K562 (cell line): ENCODE data around the gene WFDC1. TPM values are rescaled to one million over a fixed set of nuclear protein-coding genes. Genes with fewer than 3 reads are reported as not detected.

Experiments used
- ATAC-seq: fragments of 200-7000 bp; cut with Tn5 transposase; 3 replicates; pipeline ENCODE4 v1.9.1; 2020; ENCODE audit warnings: moderate library complexity
- BruUV-seq: library from RNA; stranded (reverse); fragments of 400-500 nt; replicated peaks from 2 replicates; lab custom pipeline; 2021; lab: Mats Ljungman, UMichigan
- CTCF ChIA-PET: fragments of 300-600 bp; formaldehyde crosslinking; extraction: SDS; loops from one replicate; lab custom pipeline; 2021; ENCODE audit warnings: low intra/inter-chr PET ratio; lab: Yijun Ruan, JAX
- POLR2A ChIA-PET: fragments of 300-600, 350-650 bp; sonication (Branson Sonifier 250); formaldehyde crosslinking; extraction: SDS; loops from one replicate; lab custom pipeline; 2021; ENCODE audit warnings: antibody characterized with exemption, inconsistent platforms; lab: Yijun Ruan, JAX
- DNase-seq, 4 experiments: peaks; one replicate each; pipeline versions ENCODE4 v3.0.0 to v3.0.0-alpha.2; 2011 to 2018; ENCODE audit warnings: low spot score in 3 of 4, mixed read lengths in 3 of 4; ENCODE audit errors: extremely low read depth in 1 of 4
- FAIRE-seq: peaks from 2 replicates; lab custom pipeline; 2011; peaks lifted over from hg19 to GRCh38; lab: Jason Lieb, UNC
- H2AFZ ChIP-seq: 2 replicates; pipeline ENCODE4 v1.6.0; 2011; ENCODE audit warnings: low read depth, low read length, control low read depth, inconsistent platforms
- H3K27ac ChIP-seq: fragments of 200-600 bp; 3 replicates; pipeline ENCODE4 v1.8.0; 2011; ENCODE audit warnings: low read depth, mild to moderate bottlenecking, control low read depth, inconsistent platforms, low read length, moderate library complexity, mixed read lengths; ENCODE audit errors: extremely low read depth
- H3K27me3 ChIP-seq, 2 experiments: fragments of 300-600 bp in 1 of 2; 2 replicates in 1 of 2; 3 replicates in 1 of 2; pipeline versions ENCODE4 v1.6.0 to v1.8.0; 2011; ENCODE audit warnings: inconsistent platforms in 2 of 2, low read length in 2 of 2, mild to moderate bottlenecking in 1 of 2, mixed read lengths in 1 of 2, moderate library complexity in 1 of 2; ENCODE audit not compliant: control insufficient read depth in 2 of 2, insufficient read depth in 2 of 2
- H3K36me3 ChIP-seq: fragments of 300-600 bp; 3 replicates; pipeline ENCODE4 v1.8.0; 2011; ENCODE audit warnings: mild to moderate bottlenecking, low read length, inconsistent platforms; ENCODE audit not compliant: control insufficient read depth, insufficient read depth
- H3K4me1 ChIP-seq, 2 experiments: fragments of 200-600 bp in 1 of 2; replicated peaks in 1 of 2; 2 replicates in 1 of 2; 3 replicates in 1 of 2; pipeline versions ENCODE4 v1.5.1 to v1.8.0; 2011; ENCODE audit warnings: inconsistent platforms in 2 of 2, low read length in 2 of 2, mild to moderate bottlenecking in 1 of 2, mixed read lengths in 1 of 2, moderate library complexity in 1 of 2; ENCODE audit not compliant: control insufficient read depth in 2 of 2, insufficient read depth in 2 of 2
- H3K4me2 ChIP-seq: 2 replicates; pipeline ENCODE4 v1.6.1; 2011; ENCODE audit warnings: low read length, control low read depth, inconsistent platforms, mixed read lengths; ENCODE audit not compliant: insufficient read depth
- H3K4me3 ChIP-seq: fragments of 200-600 bp; sonication (generic), shearing (Covaris generic); 2 replicates; pipeline ENCODE4 v1.5.1; 2016; ENCODE audit warnings: control low read depth, inconsistent platforms
- H3K79me2 ChIP-seq: fragments of 200-600 bp; 3 replicates; pipeline ENCODE4 v1.8.0; 2011; ENCODE audit warnings: low read length, inconsistent platforms; ENCODE audit not compliant: control insufficient read depth, insufficient read depth
- H3K9ac ChIP-seq, 2 experiments: 2 replicates each; pipeline versions ENCODE4 v1.6.0 to v1.6.1; 2011; ENCODE audit warnings: low read depth in 2 of 2, low read length in 2 of 2, control low read depth in 1 of 2, inconsistent platforms in 1 of 2, mild to moderate bottlenecking in 1 of 2, mixed read lengths in 1 of 2; ENCODE audit not compliant: insufficient read depth in 1 of 2
- H3K9me1 ChIP-seq: one replicate; pipeline ENCODE4 v1.6.0; 2011; ENCODE audit warnings: inconsistent platforms, mild to moderate bottlenecking, low read length, moderate library complexity; ENCODE audit not compliant: control insufficient read depth, insufficient read depth
- H3K9me3 ChIP-seq: replicated peaks from 2 replicates; pipeline ENCODE4 v1.5.1; 2011; ENCODE audit warnings: low read depth, low read length, inconsistent platforms; ENCODE audit not compliant: control insufficient read depth, insufficient read depth
- H4K20me1 ChIP-seq: replicated peaks from 2 replicates; pipeline ENCODE4 v1.6.1; 2011; ENCODE audit warnings: low read length, inconsistent platforms, mixed read lengths; ENCODE audit not compliant: control insufficient read depth, insufficient read depth
- ESRRB ChIP-seq: fragments of 250-450 bp; sonication (Bioruptor Pico); IDR thresholded peaks from 2 replicates; pipeline ENCODE4 v1.5.0; 2020; ENCODE audit warnings: mild to moderate bottlenecking, moderate library complexity, borderline replicate concordance
- FOXJ2 ChIP-seq: fragments of 200-800 bp; sonication (Bioruptor generic); IDR thresholded peaks from 2 replicates; pipeline ENCODE4 v1.6.1; 2016; ENCODE audit warnings: missing genetic modification characterization, missing compliant biosample characterization
- MCM7 ChIP-seq, 2 experiments: fragments of 450-650 bp; IDR thresholded peaks; 2 replicates each; pipeline ENCODE4 v1.6.1; 2016 to 2018
- RCOR1 ChIP-seq, 2 experiments: IDR thresholded peaks; 2 replicates each; pipeline ENCODE4 v1.6.1; 2012; ENCODE audit warnings: low read depth in 2 of 2, low read length in 2 of 2, borderline replicate concordance in 1 of 2, improper control_type of control experiment in 1 of 2
- ZFPM2 ChIP-seq: fragments of 250-450 bp; sonication (Bioruptor Pico); IDR thresholded peaks from 2 replicates; pipeline ENCODE4 v1.5.1; 2022; ENCODE audit warnings: mild to moderate bottlenecking
- ZNF146 ChIP-seq: IDR thresholded peaks from one replicate; pipeline ENCODE4 v1.6.1; 2018; ENCODE audit warnings: missing compliant biosample characterization; ENCODE audit not compliant: unreplicated experiment
- ZNF175 ChIP-seq: fragments of 200-800 bp; sonication (Bioruptor generic); IDR thresholded peaks from 2 replicates; pipeline ENCODE4 v1.6.1; 2016; ENCODE audit warnings: low read depth, mild to moderate bottlenecking, missing genetic modification characterization, missing compliant biosample characterization
- ZNF184 ChIP-seq: sonication (generic); formaldehyde crosslinking; IDR thresholded peaks from 2 replicates; pipeline ENCODE4 v1.5.0; 2020; ENCODE audit warnings: missing genetic modification reagents
- ZNF444 ChIP-seq: fragments of 250-450 bp; sonication (Bioruptor Pico); IDR thresholded peaks from 2 replicates; pipeline ENCODE4 v1.4.0; 2020; ENCODE audit warnings: mild to moderate bottlenecking, moderate library complexity
- ZNF589 ChIP-seq: fragments of 200-800 bp; sonication (Bioruptor generic); IDR thresholded peaks from 2 replicates; pipeline ENCODE4 v1.6.1; 2016; ENCODE audit warnings: low read depth, missing genetic modification characterization, missing compliant biosample characterization
- WGBS: fragments of 100-300 bp; shearing (Covaris generic); methylation state at CpG from one replicate; pipeline ENCODE4 v1.1.6; 2016; ENCODE audit warnings: low coverage, mixed read lengths; ENCODE audit not compliant: insufficient coverage; ENCODE audit errors: missing lambda C conversion rate; 5-methylcytosine and 5-hydroxymethylcytosine counted together
- in situ Hi-C: fragments of 300-500 bp; cut with MboI; formaldehyde crosslinking; loops from 4 replicates; pipeline ENCODE4 v1.15.0; 2018; ENCODE audit warnings: inconsistent platforms, mixed read lengths
- intact Hi-C: fragments of 100-400 bp; cut with micrococcal nuclease; formaldehyde crosslinking; loops from 2 replicates; pipeline ENCODE4 v1.14.2; 2022
- polyA plus RNA-seq, 8 experiments: library from polyadenylated mRNA; depleted of rRNA in 4 of 8; stranded (reverse) in 5 of 8; unstranded in 3 of 8; fragments of >200 nt; fragmentation: Nextera tagmentation in 2 of 8; fragmentation: Illumina TruSeq in 1 of 8; extraction: Ambion mirVana in 2 of 8; extraction: Trizol in 1 of 8; gene quantifications; 2 replicates each; pipeline versions ENCODE4 v1.2.1 to v1.2.3, GENCODE V29; 2011 to 2014; ENCODE audit warnings: inconsistent platforms in 1 of 8, missing spikeins in 1 of 8
- total RNA-seq, 7 experiments: library from RNA; depleted of rRNA in 6 of 7; stranded (reverse); fragments of >200 nt in 6 of 7; fragmentation: Illumina TruSeq in 2 of 7; extraction: Trizol in 2 of 7; gene quantifications; 2 replicates each; pipeline versions ENCODE4 v1.2.1 to v1.2.3, GENCODE V29; 2011 to 2021; ENCODE audit warnings: low replicate concordance in 1 of 7
- TF ChIP-seq, protein P1 (sequence below): sonication (generic); formaldehyde crosslinking; IDR thresholded peaks from 2 replicates; pipeline ENCODE4 v1.8.1; 2023; ENCODE audit warnings: mild to moderate bottlenecking, missing genetic modification reagents, moderate library complexity
- TF ChIP-seq, protein P2 (sequence below): IDR thresholded peaks from 3 replicates; pipeline ENCODE4 v1.6.1; 2011; ENCODE audit warnings: borderline replicate concordance, mild to moderate bottlenecking; ENCODE audit not compliant: insufficient read length, insufficient read depth
- TF ChIP-seq, protein P3 (sequence below): sonication (generic); formaldehyde crosslinking; IDR thresholded peaks from 2 replicates; pipeline ENCODE4 v1.8.1; 2023; ENCODE audit warnings: mild to moderate bottlenecking, missing genetic modification reagents

Gene WFDC1
- total and polyA plus RNA-seq, 9 of the 15 experiments (the other 6 are each of a cell fraction or from before 2014, with no cell fraction given): not detected

DNA sequence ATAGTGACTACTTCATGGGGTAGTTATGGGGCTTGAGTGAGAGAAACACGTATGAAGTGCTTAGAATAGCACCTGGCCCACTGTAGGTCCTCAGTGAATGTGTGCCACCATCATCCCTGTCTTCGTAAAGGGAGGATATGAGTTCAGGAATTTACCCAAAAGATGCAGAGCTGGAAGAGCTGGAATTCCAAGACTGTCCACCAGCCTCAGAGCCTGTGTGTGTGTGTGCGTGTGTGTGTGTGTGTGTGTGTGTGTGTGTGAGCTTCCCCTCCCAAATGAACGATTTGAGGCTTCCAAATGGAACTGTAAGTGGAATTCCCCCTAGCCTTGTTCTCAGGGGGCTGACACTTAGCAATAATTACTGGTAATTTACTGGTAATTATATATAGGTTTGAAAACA is 27.3 kb downstream of the WFDC1 start:
- ChIA-PET CTCF (no interaction called here), POLR2A (no interaction called here)
- no peak for ATAC-seq
- no peaks in the 10 kb centered on the region for H3K36me3 ChIP-seq
- TF ChIP-seq, protein P1, sequence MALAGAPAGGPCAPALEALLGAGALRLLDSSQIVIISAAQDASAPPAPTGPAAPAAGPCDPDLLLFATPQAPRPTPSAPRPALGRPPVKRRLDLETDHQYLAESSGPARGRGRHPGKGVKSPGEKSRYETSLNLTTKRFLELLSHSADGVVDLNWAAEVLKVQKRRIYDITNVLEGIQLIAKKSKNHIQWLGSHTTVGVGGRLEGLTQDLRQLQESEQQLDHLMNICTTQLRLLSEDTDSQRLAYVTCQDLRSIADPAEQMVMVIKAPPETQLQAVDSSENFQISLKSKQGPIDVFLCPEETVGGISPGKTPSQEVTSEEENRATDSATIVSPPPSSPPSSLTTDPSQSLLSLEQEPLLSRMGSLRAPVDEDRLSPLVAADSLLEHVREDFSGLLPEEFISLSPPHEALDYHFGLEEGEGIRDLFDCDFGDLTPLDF (CRISPR knock-in tag): no peak
- no peak for TF ChIP-seq ZNF175
- TF ChIP-seq ZNF184: no peak
- no peak for TF ChIP-seq FOXJ2
- no peak for TF ChIP-seq ZNF444
- TF ChIP-seq, protein P2, sequence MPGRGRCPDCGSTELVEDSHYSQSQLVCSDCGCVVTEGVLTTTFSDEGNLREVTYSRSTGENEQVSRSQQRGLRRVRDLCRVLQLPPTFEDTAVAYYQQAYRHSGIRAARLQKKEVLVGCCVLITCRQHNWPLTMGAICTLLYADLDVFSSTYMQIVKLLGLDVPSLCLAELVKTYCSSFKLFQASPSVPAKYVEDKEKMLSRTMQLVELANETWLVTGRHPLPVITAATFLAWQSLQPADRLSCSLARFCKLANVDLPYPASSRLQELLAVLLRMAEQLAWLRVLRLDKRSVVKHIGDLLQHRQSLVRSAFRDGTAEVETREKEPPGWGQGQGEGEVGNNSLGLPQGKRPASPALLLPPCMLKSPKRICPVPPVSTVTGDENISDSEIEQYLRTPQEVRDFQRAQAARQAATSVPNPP: no peak
- TF ChIP-seq ZFPM2 (CRISPR knock-in tag): no peak
- TF ChIP-seq ESRRB: no peak
- TF ChIP-seq MCM7 (IDR thresholded peaks at IDR 0.05): no peak
- TF ChIP-seq, protein P3, sequence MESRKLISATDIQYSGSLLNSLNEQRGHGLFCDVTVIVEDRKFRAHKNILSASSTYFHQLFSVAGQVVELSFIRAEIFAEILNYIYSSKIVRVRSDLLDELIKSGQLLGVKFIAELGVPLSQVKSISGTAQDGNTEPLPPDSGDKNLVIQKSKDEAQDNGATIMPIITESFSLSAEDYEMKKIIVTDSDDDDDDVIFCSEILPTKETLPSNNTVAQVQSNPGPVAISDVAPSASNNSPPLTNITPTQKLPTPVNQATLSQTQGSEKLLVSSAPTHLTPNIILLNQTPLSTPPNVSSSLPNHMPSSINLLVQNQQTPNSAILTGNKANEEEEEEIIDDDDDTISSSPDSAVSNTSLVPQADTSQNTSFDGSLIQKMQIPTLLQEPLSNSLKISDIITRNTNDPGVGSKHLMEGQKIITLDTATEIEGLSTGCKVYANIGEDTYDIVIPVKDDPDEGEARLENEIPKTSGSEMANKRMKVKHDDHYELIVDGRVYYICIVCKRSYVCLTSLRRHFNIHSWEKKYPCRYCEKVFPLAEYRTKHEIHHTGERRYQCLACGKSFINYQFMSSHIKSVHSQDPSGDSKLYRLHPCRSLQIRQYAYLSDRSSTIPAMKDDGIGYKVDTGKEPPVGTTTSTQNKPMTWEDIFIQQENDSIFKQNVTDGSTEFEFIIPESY (CRISPR knock-in tag): no peak
- no peak for TF ChIP-seq ZNF146 (CRISPR knock-in tag)
- no peak for TF ChIP-seq ZNF589 (CRISPR knock-in tag)
- no peak for TF ChIP-seq RCOR1 (IDR thresholded peaks at IDR 0.05; ENCODE audit: borderline replicate concordance in 1 of 2, low read depth in 2 of 2, low read length in 2 of 2)
- TF ChIP-seq, all 486 proteins: peak for 0
- FAIRE-seq (no peak), DNase-seq (no peak)
- Histone ChIP-seq H3K27me3 (peaks cover 42 to 50% of the 10 kb centered on the region in 2 experiments), H3K9ac (no peak overlapping the region), H3K4me3 (no peak overlapping the region), H3K9me1 (no peaks in the 10 kb centered on the region), H3K4me2 (no peak overlapping the region), H3K4me1 (no peaks in the 10 kb centered on the region), H4K20me1 (no peaks in the 10 kb centered on the region), H3K79me2 (no peaks in the 10 kb centered on the region), H3K27ac (no peak overlapping the region), H2AFZ (no peak overlapping the region), H3K9me3 (peaks cover 2% of the 10 kb centered on the region; the same call in 1 of the 2 replicates)
- 0% methylated on average over 3 of the region's 4 CpGs for WGBS
- BruUV-seq: no TSS peak
- intact Hi-C loops: no loop called here
- in situ Hi-C loops: no loop called here
